Loucy (cell line): ENCODE measurements around the gene TPD52L1.

Experiments
- H2AFZ ChIP-seq: fragments of 200-600 bp; sonication (generic); 2 replicates; pipeline ENCODE4 v1.6.0; 2016; ENCODE audit warnings: antibody characterized with exemption, mild to moderate bottlenecking, low read length, moderate library complexity
- H3F3A ChIP-seq: fragments of 200-600 bp; 2 replicates; pipeline ENCODE4 v1.6.0; 2016; ENCODE audit warnings: antibody characterized with exemption, low read depth, mild to moderate bottlenecking
- H3K27me3 ChIP-seq: fragments of 200-600 bp; sonication (generic); 2 replicates; pipeline ENCODE4 v1.6.1; 2014; ENCODE audit warnings: low read length, mild to moderate bottlenecking; ENCODE audit not compliant: insufficient read depth, poor library complexity, severe bottlenecking
- H3K36me3 ChIP-seq: fragments of 200-600 bp; sonication (generic); 2 replicates; pipeline ENCODE4 v1.6.1; 2016; ENCODE audit warnings: low read length; ENCODE audit not compliant: insufficient read depth
- H3K4me1 ChIP-seq: fragments of 200-600 bp; sonication (generic); 2 replicates; pipeline ENCODE4 v1.5.1; 2014; ENCODE audit warnings: low read length, mild to moderate bottlenecking; ENCODE audit not compliant: insufficient read depth, poor library complexity, severe bottlenecking
- H3K4me2 ChIP-seq: fragments of 200-600 bp; sonication (generic); 2 replicates; pipeline ENCODE4 v1.6.0; 2014; ENCODE audit warnings: antibody characterized with exemption, low read length, low read depth, mild to moderate bottlenecking; ENCODE audit not compliant: poor library complexity, severe bottlenecking
- H3K4me3 ChIP-seq: fragments of 200-600 bp; sonication (generic); 2 replicates; pipeline ENCODE4 v1.5.1; 2014; ENCODE audit warnings: low read length, mild to moderate bottlenecking, mixed read lengths; ENCODE audit not compliant: poor library complexity, severe bottlenecking
- H3K79me2 ChIP-seq: fragments of 200-600 bp; sonication (generic); 2 replicates; pipeline ENCODE4 v1.6.1; 2014; ENCODE audit warnings: low read length; ENCODE audit not compliant: insufficient read depth
- H3K9ac ChIP-seq: fragments of 200-600 bp; sonication (generic); 2 replicates; pipeline ENCODE4 v1.6.0; 2014; ENCODE audit warnings: mild to moderate bottlenecking, low read depth, low read length, moderate library complexity; ENCODE audit not compliant: poor library complexity, severe bottlenecking
- H3K9me2 ChIP-seq: fragments of 200-600 bp; sonication (generic); replicated peaks from 2 replicates; pipeline ENCODE4 v1.6.1; 2016; ENCODE audit warnings: low read depth, low read length, mixed read lengths
- H3K9me3 ChIP-seq: fragments of 200-600 bp; sonication (generic); 2 replicates; pipeline ENCODE4 v1.6.1; 2014; ENCODE audit warnings: mild to moderate bottlenecking, antibody characterized with exemption, low read length, low read depth; ENCODE audit not compliant: insufficient read depth
- H4K20me1 ChIP-seq: fragments of 200-600 bp; sonication (generic); 2 replicates; pipeline ENCODE4 v1.6.0; 2014; ENCODE audit warnings: antibody characterized with exemption, low read length, mild to moderate bottlenecking; ENCODE audit not compliant: insufficient read depth, poor library complexity, severe bottlenecking
- CTCF ChIP-seq: fragments of 200-600 bp; sonication (generic); conservative IDR thresholded peaks from 2 replicates; pipeline ENCODE4 v1.5.1; 2014; ENCODE audit warnings: mild to moderate bottlenecking, antibody characterized with exemption, low read length
- EZH2phosphoT487 ChIP-seq: fragments of 200-600 bp; IDR thresholded peaks from 2 replicates; pipeline ENCODE4 v1.6.1; 2018; ENCODE audit warnings: antibody characterized with exemption, mild to moderate bottlenecking, moderate library complexity, borderline replicate concordance

TPD52L1 gene

GRCh38 chr6:125250511-125250910, 96.9 kb downstream of the TPD52L1 start:
- H3K27me3 ChIP-seq, result no peaks in the 10 kb centered on the region
- no peaks in the 10 kb centered on the region for H3K79me2 ChIP-seq
- no peak for TF ChIP-seq CTCF
- no peak for TF ChIP-seq EZH2phosphoT487
- no peaks in the 10 kb centered on the region for H3F3A ChIP-seq
- H3K4me1 ChIP-seq, result no peaks in the 10 kb centered on the region
- no peak overlapping the region for H3K9ac ChIP-seq
- no peaks in the 10 kb centered on the region for H4K20me1 ChIP-seq
- no peaks in the 10 kb centered on the region for H3K9me3 ChIP-seq
- no peak overlapping the region for H2AFZ ChIP-seq
- H3K4me3 ChIP-seq, result no peak overlapping the region
- H3K9me2 ChIP-seq, result no peaks in the 10 kb centered on the region
- no peak overlapping the region for H3K4me2 ChIP-seq
- no peaks in the 10 kb centered on the region for H3K36me3 ChIP-seq

- no peaks in the 10 kb centered on the region for H3F3A ChIP-seq
- H3K9me3 ChIP-seq, result no peaks in the 10 kb centered on the region
- H3K4me2 ChIP-seq, result no peak overlapping the region
- no peaks in the 10 kb centered on the region for H3K9me2 ChIP-seq
- H3K9ac ChIP-seq, result no peak overlapping the region
- no peaks in the 10 kb centered on the region for H3K4me1 ChIP-seq
- H3K4me3 ChIP-seq, result no peak overlapping the region
- H3K79me2 ChIP-seq, result no peaks in the 10 kb centered on the region
- H3K27me3 ChIP-seq, result no peaks in the 10 kb centered on the region
- no peaks in the 10 kb centered on the region for H3K36me3 ChIP-seq
- no peak overlapping the region for H2AFZ ChIP-seq
- no peak for TF ChIP-seq EZH2phosphoT487
- no peak for TF ChIP-seq CTCF
- no peaks in the 10 kb centered on the region for H4K20me1 ChIP-seq
Observed at GRCh38 chr6:125251516-125252220, 98.1 kb downstream of the TPD52L1 start.

- H3K9me3 ChIP-seq, result no peaks in the 10 kb centered on the region
- H3K79me2 ChIP-seq, result no peaks in the 10 kb centered on the region
- no peak overlapping the region for H2AFZ ChIP-seq
- no peak overlapping the region for H3K4me2 ChIP-seq
- H3K9ac ChIP-seq, result no peak overlapping the region
- no peaks in the 10 kb centered on the region for H3F3A ChIP-seq
- no peaks in the 10 kb centered on the region for H4K20me1 ChIP-seq
- H3K36me3 ChIP-seq, result no peaks in the 10 kb centered on the region
- no peak overlapping the region for H3K4me3 ChIP-seq
- H3K27me3 ChIP-seq, result no peaks in the 10 kb centered on the region
- TF ChIP-seq EZH2phosphoT487 (no peak), CTCF (no peak)
- H3K4me1 ChIP-seq, result no peaks in the 10 kb centered on the region
- no peaks in the 10 kb centered on the region for H3K9me2 ChIP-seq
Observed at GRCh38 chr6:125252891-125253290, 99.3 kb downstream of the TPD52L1 start.
